GM19023 (cell line): ENCODE results near the gene CHCHD6.

Experiments
- ATAC-seq: cut with Tn5 transposase; IDR thresholded peaks from one replicate; pipeline ENCODE4 v1.9.1; 2021; ENCODE audit warnings: mild to moderate bottlenecking, moderate library complexity; ENCODE audit not compliant: unreplicated experiment

Gene CHCHD6

GRCh38 chr3:126816986-126817777 lies 113.1 kb downstream of the CHCHD6 start:
- no peak for ATAC-seq

GRCh38 chr3:126817781-126818180 lies 113.7 kb downstream of the CHCHD6 start:
- ATAC-seq = no peak

DNA sequence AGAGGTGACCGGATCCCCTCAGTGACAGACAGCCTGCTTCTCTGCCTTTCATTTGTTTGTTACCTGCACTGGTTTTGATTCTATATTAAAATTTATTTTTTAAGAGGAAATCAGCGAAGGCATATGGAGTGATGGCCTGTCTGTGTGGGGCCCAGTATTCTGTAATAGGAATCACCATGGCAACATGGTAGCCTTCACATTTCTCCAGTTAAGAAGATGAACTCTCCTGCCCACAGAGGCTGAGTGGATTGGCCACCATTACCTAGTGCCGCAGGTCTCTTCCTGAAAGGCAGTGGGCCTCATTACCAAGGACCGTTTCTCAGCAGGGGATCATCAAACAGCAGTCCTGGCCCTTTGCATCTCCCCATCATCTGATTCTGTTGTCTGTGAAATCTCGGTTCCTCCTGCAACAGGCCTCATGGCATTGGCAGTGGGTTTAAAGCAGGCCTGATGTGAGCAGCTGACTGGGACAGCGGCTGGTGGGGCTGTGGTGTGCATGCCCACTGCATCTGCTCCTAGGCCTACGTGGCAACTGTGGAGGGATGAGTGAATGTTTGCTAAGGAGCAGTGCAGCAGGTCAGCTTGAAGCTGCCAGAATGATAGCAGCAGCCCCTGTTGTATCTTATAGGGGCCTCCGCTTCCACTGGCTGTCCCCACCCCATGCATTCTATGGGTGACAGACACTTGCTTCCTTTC lies 114.5 kb downstream of the CHCHD6 start:
- ATAC-seq = no peak

DNA sequence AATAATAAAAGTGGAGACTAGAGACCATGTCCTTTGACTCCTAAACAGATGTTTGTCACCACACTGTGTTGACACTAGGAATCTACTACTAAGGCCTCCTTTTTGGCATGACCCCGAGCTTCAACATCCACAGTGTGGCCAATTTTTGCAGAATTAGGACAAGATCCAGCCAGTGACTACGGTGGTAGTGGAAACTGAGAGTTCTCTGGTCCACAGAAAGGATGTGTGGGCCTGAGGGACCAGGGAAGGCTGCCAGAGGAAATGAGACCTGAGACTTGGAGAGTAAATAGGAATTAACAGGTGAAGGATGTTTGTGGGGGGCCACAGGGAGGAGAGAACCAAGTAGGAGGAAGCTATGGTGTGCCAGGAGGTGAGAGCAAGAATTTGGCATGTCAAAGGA lies 122.7 kb downstream of the CHCHD6 start:
- no peak for ATAC-seq

DNA sequence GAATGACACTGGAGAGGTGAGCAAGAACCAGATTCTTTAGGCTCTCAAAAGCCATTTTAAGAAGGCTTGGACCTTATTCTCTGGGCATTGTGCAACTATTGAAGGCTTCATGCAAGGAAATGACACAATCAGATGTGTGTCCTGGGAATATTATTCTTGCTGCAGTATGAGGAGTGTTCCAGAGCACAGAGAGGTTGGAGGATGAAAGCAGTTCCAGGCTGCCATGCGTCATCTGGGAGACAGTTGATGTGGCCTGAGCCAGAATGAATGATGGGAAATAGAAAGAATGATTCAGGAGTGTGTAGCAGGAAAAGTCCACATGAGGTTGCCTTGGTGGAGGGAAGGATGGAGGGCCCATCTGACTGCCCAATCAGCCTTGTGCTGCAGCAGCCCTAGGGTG lies 123.1 kb downstream of the CHCHD6 start:
- ATAC-seq = no peak

GRCh38 chr3:126828306-126828705 lies 124.3 kb downstream of the CHCHD6 start:
- no peak for ATAC-seq

DNA sequence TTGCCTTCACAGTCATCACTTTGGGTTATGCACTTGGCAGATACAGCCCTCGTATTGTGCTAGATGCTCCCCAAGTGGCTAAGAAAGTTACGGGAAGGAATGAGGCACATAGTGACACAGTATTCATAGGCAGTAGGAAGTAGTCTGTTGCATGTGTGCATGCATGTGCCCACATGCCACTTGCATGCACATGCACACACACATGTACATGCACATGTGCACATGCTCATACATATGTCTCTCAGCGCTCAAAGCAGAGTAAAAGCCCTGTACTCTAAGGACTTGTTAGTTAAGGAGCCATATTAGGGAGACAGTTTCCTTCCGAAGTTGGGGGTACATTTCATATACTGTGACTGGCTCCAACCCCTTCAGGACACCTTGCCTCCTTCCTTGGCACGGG lies 128.9 kb downstream of the CHCHD6 start:
- no peak for ATAC-seq

DNA sequence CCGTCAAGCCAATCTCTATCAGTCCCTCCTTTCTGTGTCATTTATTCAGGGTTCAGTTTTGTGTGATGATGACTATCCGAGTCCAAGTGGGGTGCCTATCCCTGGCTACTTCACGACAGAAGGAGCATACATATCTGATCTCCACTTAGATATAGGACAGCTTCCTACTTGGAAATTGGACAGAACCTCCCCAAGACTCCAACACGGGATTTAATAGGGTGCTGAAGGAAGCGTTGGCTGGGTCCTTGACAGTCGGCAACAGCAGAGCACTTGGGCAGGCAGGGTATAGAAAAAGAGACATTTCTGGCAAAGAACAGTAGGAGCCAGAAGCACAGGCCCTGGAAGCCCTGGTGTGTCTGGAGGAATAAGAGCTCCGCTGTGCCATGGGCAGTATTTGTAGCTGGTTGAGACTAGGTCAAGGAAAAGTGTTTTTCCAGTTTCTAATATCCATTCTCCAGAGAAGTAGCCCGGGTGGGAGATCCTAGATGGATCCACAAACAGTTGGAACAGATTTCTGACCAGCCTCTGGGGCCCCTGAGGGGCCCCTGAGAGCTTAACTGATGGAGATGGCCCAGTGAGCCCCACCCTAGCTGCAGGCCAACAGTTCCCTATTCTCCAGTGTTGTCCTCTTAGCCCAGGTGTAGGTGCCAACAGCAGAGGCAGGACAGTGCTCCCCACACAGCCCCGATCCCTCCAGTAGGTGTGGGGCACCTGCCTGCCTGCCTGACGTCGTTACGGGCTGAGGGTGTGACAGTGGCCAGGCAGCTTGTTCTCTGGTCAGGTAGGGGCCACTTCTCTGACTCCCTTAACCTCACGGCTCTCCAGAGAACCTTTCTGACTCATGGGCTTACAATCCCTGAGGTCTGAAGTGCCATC lies 130.8 kb downstream of the CHCHD6 start:
- no peak for ATAC-seq

GRCh38 chr3:126835472-126836219 lies 131.6 kb downstream of the CHCHD6 start:
- ATAC-seq = no peak

DNA sequence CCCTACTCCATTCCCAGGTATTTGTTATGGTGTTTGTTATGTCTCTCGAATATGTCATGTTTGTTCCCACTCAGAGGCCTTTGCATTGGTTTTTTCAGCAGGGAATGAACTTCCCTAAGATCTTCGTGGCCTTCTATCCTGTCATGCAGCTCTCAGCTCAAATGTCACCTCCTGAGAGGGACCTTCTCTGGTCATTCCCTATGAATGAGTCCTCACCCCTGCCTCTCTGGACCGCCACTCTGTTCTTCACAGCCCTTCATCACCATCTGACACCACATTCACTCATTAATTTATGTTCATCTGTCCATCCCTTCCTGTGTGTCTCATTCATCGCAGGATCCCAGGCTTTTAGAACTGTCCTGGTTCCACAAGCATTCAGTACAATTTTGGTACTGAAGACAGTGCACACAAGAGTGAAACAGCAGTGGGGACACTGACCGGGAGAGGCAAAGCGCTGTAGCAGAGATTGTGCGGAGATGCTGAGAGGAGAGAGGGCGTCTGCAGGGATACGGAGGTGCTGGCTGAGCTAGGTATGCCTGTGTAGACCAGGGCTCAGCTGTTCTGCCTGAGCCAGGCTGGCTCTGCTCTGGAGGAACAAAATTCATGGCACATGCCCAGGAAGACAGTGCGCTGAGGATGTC lies 132.3 kb downstream of the CHCHD6 start:
- ATAC-seq = no peak

DNA sequence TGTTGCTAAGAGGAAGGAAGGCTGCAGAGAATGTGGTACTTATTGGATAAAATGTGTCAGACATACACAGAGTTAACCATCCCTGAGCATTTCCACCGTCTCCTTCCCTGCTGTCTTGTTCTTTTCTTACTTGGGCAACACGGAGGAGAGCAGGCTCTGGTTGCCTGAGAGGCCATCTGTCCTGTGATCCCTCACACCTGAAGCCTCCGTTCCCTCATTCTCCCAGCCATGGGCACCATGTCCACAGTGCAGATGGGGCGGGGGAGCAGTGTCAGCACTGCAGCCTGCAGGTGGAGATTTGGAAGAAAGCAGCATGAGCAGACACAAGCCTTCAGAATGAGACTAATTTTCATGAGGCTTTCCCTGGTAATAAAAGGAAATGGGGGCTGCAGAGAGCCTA lies 133.7 kb downstream of the CHCHD6 start:
- ATAC-seq = no peak

DNA sequence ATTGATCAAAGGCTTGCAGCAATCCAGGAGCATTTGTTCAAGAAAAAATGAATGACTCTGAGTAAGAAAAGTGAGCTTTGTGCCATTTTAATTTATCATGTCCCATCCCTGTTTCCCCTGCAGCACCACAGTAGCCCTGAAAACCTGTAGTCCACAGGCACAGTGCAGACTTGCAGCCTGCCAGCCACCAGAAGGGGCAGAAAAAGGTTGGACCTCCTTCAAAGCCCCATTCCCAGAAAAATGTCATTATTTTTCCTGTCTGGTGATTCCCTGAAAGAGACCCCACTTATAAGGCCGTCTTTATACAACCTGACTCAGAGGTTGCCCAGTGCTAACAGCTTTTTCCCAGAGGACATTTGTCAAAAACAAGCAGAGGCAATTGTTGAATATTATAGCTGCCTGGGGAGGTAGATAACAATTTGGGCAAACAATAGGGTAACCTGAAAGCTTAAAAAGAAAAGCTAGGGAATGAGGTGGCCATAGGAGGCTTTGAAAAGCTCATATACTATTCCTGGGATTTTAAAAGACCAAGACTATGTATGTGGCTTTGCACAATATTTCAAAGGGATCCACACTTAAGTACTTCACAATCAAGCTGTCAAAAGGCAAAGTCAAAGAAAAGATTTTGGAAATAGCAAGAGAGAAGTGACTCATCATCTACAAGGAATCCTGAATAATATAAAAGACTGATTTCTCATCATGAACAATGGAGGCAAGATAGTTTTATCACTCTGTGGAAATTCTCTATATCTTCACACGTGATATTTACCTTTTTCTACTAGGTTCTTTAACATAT lies 142.1 kb downstream of the CHCHD6 start:
- ATAC-seq = no peak

GRCh38 chr3:126847061-126847460 lies 143.0 kb downstream of the CHCHD6 start:
- no peak for ATAC-seq

DNA sequence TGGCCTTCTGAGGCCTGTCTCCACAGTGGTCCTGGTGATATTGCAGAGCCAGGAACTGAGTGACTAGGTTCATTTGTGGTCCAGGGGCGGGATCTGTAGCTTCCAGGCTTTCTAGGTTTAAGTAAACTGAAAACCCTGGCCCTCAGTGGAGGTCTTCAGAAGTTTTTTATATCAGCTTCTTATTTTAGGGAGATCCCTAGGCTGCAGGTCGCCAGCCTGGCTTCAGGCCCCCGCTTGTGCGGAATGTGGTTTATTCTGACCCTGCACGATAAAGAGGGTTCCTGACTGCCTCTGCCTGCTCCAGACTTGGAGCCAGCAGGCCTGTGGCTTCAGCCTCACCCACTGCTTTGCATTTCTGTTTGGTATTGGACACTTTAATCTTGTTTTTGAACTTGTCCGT lies 145.0 kb downstream of the CHCHD6 start:
- no peak for ATAC-seq

- ATAC-seq = no peak
Measured at GRCh38 chr3:126849768-126850167, 145.7 kb downstream of the CHCHD6 start.

- no peak for ATAC-seq
Measured at GRCh38 chr3:126850370-126851085, 146.5 kb downstream of the CHCHD6 start.

DNA sequence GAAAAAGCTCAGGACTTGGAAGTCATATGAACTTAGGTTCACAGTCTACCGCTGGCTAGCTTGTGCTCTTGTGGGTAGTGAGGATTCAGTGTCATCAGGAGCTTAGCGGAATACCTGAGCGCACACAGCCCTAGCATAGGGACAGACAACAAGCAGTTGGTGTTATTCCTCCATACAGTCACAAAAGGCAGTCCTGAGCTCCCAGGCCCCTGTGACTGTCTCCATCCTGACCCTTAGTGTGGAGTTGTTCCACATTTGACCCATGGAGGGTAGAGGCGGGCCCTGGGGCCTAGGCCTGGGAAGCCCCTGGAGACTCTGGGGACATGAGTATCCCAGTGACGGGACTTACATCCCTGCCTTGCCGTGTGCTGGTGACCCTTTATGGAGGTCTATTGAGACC lies 147.3 kb downstream of the CHCHD6 start:
- ATAC-seq = no peak

DNA sequence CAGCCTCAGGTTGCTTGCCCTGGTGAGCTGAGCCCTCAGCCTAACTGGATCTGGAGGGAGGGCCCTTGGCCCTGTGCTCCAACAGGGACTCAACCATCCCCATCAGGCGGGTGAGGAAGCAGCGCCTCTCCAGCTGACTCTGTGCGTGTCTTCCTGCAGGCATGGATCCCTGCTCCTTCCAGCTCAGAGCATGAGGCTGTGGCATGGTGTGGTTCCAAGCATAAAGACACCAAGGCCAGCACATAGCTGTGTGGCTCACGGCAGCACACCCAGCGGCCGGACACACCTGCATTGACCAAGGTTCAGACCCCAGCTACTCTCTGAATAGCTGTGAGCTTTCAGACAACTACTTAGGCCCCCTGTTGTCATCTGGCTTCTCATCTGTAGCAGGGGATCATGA lies 147.9 kb downstream of the CHCHD6 start:
- no peak for ATAC-seq

- no peak for ATAC-seq
Measured at GRCh38 chr3:126852511-126852910, 148.5 kb downstream of the CHCHD6 start.
